Liver (tissue), 9 donors: Measurements from ENCODE around the gene LPP. TPM values are rescaled to one million over a fixed set of nuclear protein-coding genes. Genes with fewer than 3 reads are reported as not detected.

Experiments used
- DNase-seq: peaks from one replicate; pipeline ENCODE4 v3.0.0-alpha.2; 2017; ENCODE audit warnings: low spot score
- H3K27ac ChIP-seq, 2 donors: one replicate each; pipeline ENCODE4 v1.7.0; 2013; ENCODE audit warnings: inconsistent platforms in 2 of 2, low read length in 2 of 2, control low read depth in 1 of 2, low read depth in 1 of 2, mild to moderate bottlenecking in 1 of 2
- H3K27me3 ChIP-seq, 4 donors: one replicate each; pipeline versions ENCODE4 v1.6.1 to v1.7.0; 2013; ENCODE audit warnings: low read length in 3 of 4, inconsistent platforms in 1 of 4, mild to moderate bottlenecking in 1 of 4, moderate library complexity in 1 of 4; ENCODE audit not compliant: control insufficient read depth in 4 of 4, insufficient read depth in 4 of 4
- H3K36me3 ChIP-seq, 4 donors: one replicate each; pipeline versions ENCODE4 v1.6.1 to v1.7.0; 2013; ENCODE audit warnings: low read length in 3 of 4, mild to moderate bottlenecking in 3 of 4, low read depth in 1 of 4, moderate library complexity in 1 of 4; ENCODE audit not compliant: control insufficient read depth in 4 of 4, insufficient read depth in 3 of 4
- H3K4me1 ChIP-seq, 4 donors: one replicate each; pipeline versions ENCODE4 v1.6.1 to v1.7.0; 2013; ENCODE audit warnings: low read length in 3 of 4, mild to moderate bottlenecking in 3 of 4, moderate library complexity in 1 of 4; ENCODE audit not compliant: control insufficient read depth in 4 of 4, insufficient read depth in 4 of 4
- H3K4me3 ChIP-seq, 3 donors: one replicate each; pipeline versions ENCODE4 v1.6.1 to v1.7.0; 2013; ENCODE audit warnings: low read length in 3 of 3, control low read depth in 1 of 3, low read depth in 1 of 3, mild to moderate bottlenecking in 1 of 3
- H3K9ac ChIP-seq, 2 donors: one replicate each; pipeline ENCODE4 v1.7.0; 2013; ENCODE audit warnings: low read length in 2 of 2, mild to moderate bottlenecking in 2 of 2, moderate library complexity in 2 of 2, control low read depth in 1 of 2, low read depth in 1 of 2
- H3K9me3 ChIP-seq, 4 donors: one replicate each; pipeline versions ENCODE4 v1.6.1 to v1.7.0; 2013; ENCODE audit warnings: low read length in 3 of 4; ENCODE audit not compliant: control insufficient read depth in 4 of 4
- EGR1 ChIP-seq, 2 donors: IDR thresholded peaks; 2 replicates each; pipeline ENCODE4 v1.6.1; 2016 to 2018; ENCODE audit warnings: antibody characterized with exemption in 2 of 2, low read depth in 2 of 2
- FOXA1 ChIP-seq: IDR thresholded peaks from 2 replicates; pipeline ENCODE4 v1.6.1; 2016; ENCODE audit warnings: antibody characterized with exemption
- FOXA2 ChIP-seq: IDR thresholded peaks from 2 replicates; pipeline ENCODE4 v1.6.1; 2016; ENCODE audit warnings: antibody characterized with exemption
- GABPA ChIP-seq, 2 donors: IDR thresholded peaks in 1 of 2; conservative IDR thresholded peaks in 1 of 2; 2 replicates each; pipeline ENCODE4 v1.6.1; 2016; ENCODE audit warnings: antibody characterized with exemption in 2 of 2, mild to moderate bottlenecking in 1 of 2, moderate library complexity in 1 of 2
- HNF4A ChIP-seq, 2 donors: conservative IDR thresholded peaks; 2 replicates each; pipeline ENCODE4 v1.6.1; 2016; ENCODE audit warnings: antibody characterized with exemption in 2 of 2, mild to moderate bottlenecking in 2 of 2
- JUND ChIP-seq, 2 donors: IDR thresholded peaks; 2 replicates each; pipeline ENCODE4 v1.6.1; 2016; ENCODE audit warnings: antibody characterized with exemption in 2 of 2
- NR2F2 ChIP-seq: IDR thresholded peaks from 2 replicates; pipeline ENCODE4 v1.6.1; 2016; ENCODE audit warnings: antibody characterized with exemption
- RAD21 ChIP-seq, 2 donors: IDR thresholded peaks; 2 replicates each; pipeline ENCODE4 v1.6.1; 2016; ENCODE audit warnings: antibody characterized with exemption in 2 of 2, mild to moderate bottlenecking in 2 of 2
- RXRA ChIP-seq, 2 donors: IDR thresholded peaks; 2 replicates each; pipeline ENCODE4 v1.6.1; 2017 to 2018; ENCODE audit warnings: antibody characterized with exemption in 2 of 2, mild to moderate bottlenecking in 1 of 2
- SP1 ChIP-seq: IDR thresholded peaks from 2 replicates; pipeline ENCODE4 v1.6.1; 2018; ENCODE audit warnings: antibody characterized with exemption, mild to moderate bottlenecking
- TAF1 ChIP-seq: conservative IDR thresholded peaks from 2 replicates; pipeline ENCODE4 v1.6.1; 2016; ENCODE audit warnings: antibody characterized with exemption, mild to moderate bottlenecking
- YY1 ChIP-seq: IDR thresholded peaks from 2 replicates; pipeline ENCODE4 v1.6.1; 2016; ENCODE audit warnings: antibody characterized with exemption, mild to moderate bottlenecking
- WGBS: extraction: QIAGEN DNeasy Blood & Tissue Kit; methylation state at CpG from one replicate; pipeline ENCODE4 v1.1.7; 2013; 5-methylcytosine and 5-hydroxymethylcytosine counted together
- polyA plus RNA-seq, 2 donors: library from polyadenylated mRNA; stranded (reverse) in 1 of 2; unstranded in 1 of 2; fragments of 200-250 nt in 1 of 2; fragments of >200 nt in 1 of 2; fragmentation: Nextera tagmentation in 1 of 2; extraction: Ambion mirVana in 1 of 2; gene quantifications; one replicate each; pipeline versions ENCODE4 v1.2.1 to v1.2.3, GENCODE V29; 2013 to 2015
- total RNA-seq, 2 donors: library from RNA; depleted of rRNA; stranded (reverse); fragments of >200 nt; gene quantifications; one replicate each; pipeline ENCODE4 v1.2.3, GENCODE V29; 2014
- TF ChIP-seq, protein P1 (sequence below): IDR thresholded peaks from 2 replicates; pipeline ENCODE4 v1.6.1; 2016; ENCODE audit warnings: antibody characterized with exemption
- TF ChIP-seq, protein P2 (sequence below): IDR thresholded peaks from 2 replicates; pipeline ENCODE4 v1.6.1; 2016; ENCODE audit warnings: antibody characterized with exemption
- TF ChIP-seq, protein P3 (sequence below): IDR thresholded peaks from 2 replicates; pipeline ENCODE4 v1.6.1; 2016; ENCODE audit warnings: antibody characterized with exemption
- TF ChIP-seq, protein P4 (sequence below): fragments of 150-350 bp; IDR thresholded peaks from 2 replicates; pipeline ENCODE4 v1.5.1; 2017; ENCODE audit warnings: improper control_type of control experiment, low read depth, low read length; ENCODE audit not compliant: missing input control
- TF ChIP-seq, protein P5 (sequence below): IDR thresholded peaks from 2 replicates; pipeline ENCODE4 v1.6.1; 2016; ENCODE audit warnings: antibody characterized with exemption, mild to moderate bottlenecking
- donor health status: healthy.
- donor health status: healthy.
- donor health status: healthy.
- donor health status: healthy.
- donor health status: healthy.

LPP gene
- total and polyA plus RNA-seq, 4 donors: 3.3 to 53.7 (median 28.2) TPM

DNA sequence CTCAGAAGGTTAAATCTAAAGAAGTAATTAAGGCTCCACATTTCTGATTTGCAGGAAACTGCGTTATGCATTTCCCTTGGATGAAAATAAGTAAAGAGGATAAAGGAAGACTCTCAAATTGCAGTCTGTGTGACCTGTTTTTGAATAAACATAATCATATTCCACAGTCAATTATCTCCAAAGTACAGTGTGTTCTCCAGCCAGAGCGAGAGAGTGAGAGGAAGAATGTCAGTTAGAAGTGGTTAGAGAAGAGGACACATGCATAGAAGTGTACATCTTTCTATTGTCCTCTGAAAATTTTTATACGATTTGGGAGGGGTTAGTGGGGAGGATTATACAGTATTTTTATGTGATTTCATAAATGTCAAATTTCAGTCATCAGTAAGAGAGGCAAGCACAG lies 487.1 kb downstream of the LPP start:
- no peak for DNase-seq
- Histone ChIP-seq H3K4me1 (peaks cover 0 to under 1% (median 0%) of the 10 kb centered on the region in 4 donors), H3K36me3 (no peaks in the 10 kb centered on the region), H3K27me3 (no peaks in the 10 kb centered on the region), H3K4me3 (no peak overlapping the region), H3K9me3 (no peaks in the 10 kb centered on the region), H3K27ac (no peak overlapping the region), H3K9ac (no peak overlapping the region)
- 85% methylated on average over 3 of the region's 3 CpGs for WGBS
- TF ChIP-seq RXRA (IDR thresholded peaks at IDR 0.05) (no peak), EGR1 (IDR thresholded peaks at IDR 0.05; ENCODE audit: low read depth in 2 of 2) (no peak), JUND (IDR thresholded peaks at IDR 0.05) (no peak), NR2F2 (no peak), RAD21 (IDR thresholded peaks at IDR 0.05) (no peak), FOXA2 (no peak), GABPA (IDR thresholded peaks at IDR 0.05 in 1 of 2, conservative IDR thresholded peaks at IDR 0.05 in 1 of 2) (no peak), SP1 (no peak), YY1 (no peak), HNF4A (conservative IDR thresholded peaks at IDR 0.05) (no peak), TAF1 (no peak), FOXA1 (no peak)
- TF ChIP-seq, protein P1, sequence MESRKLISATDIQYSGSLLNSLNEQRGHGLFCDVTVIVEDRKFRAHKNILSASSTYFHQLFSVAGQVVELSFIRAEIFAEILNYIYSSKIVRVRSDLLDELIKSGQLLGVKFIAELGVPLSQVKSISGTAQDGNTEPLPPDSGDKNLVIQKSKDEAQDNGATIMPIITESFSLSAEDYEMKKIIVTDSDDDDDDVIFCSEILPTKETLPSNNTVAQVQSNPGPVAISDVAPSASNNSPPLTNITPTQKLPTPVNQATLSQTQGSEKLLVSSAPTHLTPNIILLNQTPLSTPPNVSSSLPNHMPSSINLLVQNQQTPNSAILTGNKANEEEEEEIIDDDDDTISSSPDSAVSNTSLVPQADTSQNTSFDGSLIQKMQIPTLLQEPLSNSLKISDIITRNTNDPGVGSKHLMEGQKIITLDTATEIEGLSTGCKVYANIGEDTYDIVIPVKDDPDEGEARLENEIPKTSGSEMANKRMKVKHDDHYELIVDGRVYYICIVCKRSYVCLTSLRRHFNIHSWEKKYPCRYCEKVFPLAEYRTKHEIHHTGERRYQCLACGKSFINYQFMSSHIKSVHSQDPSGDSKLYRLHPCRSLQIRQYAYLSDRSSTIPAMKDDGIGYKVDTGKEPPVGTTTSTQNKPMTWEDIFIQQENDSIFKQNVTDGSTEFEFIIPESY: no peak
- TF ChIP-seq, protein P2, sequence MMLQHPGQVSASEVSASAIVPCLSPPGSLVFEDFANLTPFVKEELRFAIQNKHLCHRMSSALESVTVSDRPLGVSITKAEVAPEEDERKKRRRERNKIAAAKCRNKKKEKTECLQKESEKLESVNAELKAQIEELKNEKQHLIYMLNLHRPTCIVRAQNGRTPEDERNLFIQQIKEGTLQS: no peak
- TF ChIP-seq, protein P3, sequence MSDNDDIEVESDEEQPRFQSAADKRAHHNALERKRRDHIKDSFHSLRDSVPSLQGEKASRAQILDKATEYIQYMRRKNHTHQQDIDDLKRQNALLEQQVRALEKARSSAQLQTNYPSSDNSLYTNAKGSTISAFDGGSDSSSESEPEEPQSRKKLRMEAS: no peak
- TF ChIP-seq, protein P4, sequence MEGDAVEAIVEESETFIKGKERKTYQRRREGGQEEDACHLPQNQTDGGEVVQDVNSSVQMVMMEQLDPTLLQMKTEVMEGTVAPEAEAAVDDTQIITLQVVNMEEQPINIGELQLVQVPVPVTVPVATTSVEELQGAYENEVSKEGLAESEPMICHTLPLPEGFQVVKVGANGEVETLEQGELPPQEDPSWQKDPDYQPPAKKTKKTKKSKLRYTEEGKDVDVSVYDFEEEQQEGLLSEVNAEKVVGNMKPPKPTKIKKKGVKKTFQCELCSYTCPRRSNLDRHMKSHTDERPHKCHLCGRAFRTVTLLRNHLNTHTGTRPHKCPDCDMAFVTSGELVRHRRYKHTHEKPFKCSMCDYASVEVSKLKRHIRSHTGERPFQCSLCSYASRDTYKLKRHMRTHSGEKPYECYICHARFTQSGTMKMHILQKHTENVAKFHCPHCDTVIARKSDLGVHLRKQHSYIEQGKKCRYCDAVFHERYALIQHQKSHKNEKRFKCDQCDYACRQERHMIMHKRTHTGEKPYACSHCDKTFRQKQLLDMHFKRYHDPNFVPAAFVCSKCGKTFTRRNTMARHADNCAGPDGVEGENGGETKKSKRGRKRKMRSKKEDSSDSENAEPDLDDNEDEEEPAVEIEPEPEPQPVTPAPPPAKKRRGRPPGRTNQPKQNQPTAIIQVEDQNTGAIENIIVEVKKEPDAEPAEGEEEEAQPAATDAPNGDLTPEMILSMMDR: no peak
- TF ChIP-seq, protein P5, sequence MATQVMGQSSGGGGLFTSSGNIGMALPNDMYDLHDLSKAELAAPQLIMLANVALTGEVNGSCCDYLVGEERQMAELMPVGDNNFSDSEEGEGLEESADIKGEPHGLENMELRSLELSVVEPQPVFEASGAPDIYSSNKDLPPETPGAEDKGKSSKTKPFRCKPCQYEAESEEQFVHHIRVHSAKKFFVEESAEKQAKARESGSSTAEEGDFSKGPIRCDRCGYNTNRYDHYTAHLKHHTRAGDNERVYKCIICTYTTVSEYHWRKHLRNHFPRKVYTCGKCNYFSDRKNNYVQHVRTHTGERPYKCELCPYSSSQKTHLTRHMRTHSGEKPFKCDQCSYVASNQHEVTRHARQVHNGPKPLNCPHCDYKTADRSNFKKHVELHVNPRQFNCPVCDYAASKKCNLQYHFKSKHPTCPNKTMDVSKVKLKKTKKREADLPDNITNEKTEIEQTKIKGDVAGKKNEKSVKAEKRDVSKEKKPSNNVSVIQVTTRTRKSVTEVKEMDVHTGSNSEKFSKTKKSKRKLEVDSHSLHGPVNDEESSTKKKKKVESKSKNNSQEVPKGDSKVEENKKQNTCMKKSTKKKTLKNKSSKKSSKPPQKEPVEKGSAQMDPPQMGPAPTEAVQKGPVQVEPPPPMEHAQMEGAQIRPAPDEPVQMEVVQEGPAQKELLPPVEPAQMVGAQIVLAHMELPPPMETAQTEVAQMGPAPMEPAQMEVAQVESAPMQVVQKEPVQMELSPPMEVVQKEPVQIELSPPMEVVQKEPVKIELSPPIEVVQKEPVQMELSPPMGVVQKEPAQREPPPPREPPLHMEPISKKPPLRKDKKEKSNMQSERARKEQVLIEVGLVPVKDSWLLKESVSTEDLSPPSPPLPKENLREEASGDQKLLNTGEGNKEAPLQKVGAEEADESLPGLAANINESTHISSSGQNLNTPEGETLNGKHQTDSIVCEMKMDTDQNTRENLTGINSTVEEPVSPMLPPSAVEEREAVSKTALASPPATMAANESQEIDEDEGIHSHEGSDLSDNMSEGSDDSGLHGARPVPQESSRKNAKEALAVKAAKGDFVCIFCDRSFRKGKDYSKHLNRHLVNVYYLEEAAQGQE: no peak

DNA sequence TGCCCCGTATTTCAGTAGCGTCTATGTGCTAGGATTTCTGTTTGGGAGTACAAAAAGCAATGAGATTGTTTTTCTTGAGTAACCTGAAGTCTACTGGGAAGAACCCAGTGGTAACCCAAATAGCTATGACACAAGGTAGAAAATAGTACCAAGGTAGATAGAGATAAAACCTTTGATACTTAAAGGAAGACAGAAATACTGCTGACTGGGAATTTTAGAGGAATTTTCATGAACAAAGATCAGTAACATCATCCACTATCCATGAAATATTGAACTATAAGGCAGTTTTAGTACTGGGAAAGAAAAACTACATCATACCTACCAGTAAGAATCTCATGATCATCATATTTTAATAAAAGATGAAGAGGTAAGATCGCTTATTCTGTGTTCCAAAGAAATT lies 489.8 kb downstream of the LPP start:
- DNase-seq: no peak
- Histone ChIP-seq H3K9me3 (no peaks in the 10 kb centered on the region), H3K4me1 (no peaks in the 10 kb centered on the region), H3K4me3 (no peak overlapping the region), H3K9ac (no peak overlapping the region), H3K27me3 (no peaks in the 10 kb centered on the region), H3K27ac (no peak overlapping the region), H3K36me3 (no peaks in the 10 kb centered on the region)
- WGBS: 98% methylated on average over 3 of the region's 3 CpGs
- TF ChIP-seq, protein P1: no peak
- TF ChIP-seq, protein P4: no peak
- TF ChIP-seq TAF1 (no peak), SP1 (no peak), YY1 (no peak), JUND (IDR thresholded peaks at IDR 0.05) (no peak)
